Karpas-422 (cell line): ENCODE data around the gene NPL. TPM values are rescaled to one million over a fixed set of nuclear protein-coding genes. Genes with fewer than 3 reads are reported as not detected.

Experiments used
- DNase-seq: peaks from one replicate; pipeline ENCODE4 v3.0.0-alpha.2; 2015
- H2AFZ ChIP-seq: fragments of 200-600 bp; sonication (generic); 2 replicates; pipeline ENCODE4 v1.6.1; 2014; ENCODE audit warnings: antibody characterized with exemption, low read length, mixed read lengths
- H3K27ac ChIP-seq: fragments of 200-600 bp; sonication (generic); 2 replicates; pipeline ENCODE4 v1.5.1; 2014; ENCODE audit warnings: mild to moderate bottlenecking, low read length, moderate library complexity
- H3K27me3 ChIP-seq: fragments of 200-600 bp; sonication (generic); 2 replicates; pipeline ENCODE4 v1.6.1; 2014; ENCODE audit warnings: low read length, mixed read lengths
- H3K36me3 ChIP-seq: fragments of 200-600 bp; sonication (generic); 2 replicates; pipeline ENCODE4 v1.6.1; 2014; ENCODE audit warnings: low read length, mixed read lengths; ENCODE audit not compliant: insufficient read depth
- H3K4me1 ChIP-seq: fragments of 200-600 bp; sonication (generic); 2 replicates; pipeline ENCODE4 v1.6.1; 2014; ENCODE audit warnings: mild to moderate bottlenecking, low read length, mixed read lengths
- H3K4me2 ChIP-seq: fragments of 200-600 bp; sonication (generic); 2 replicates; pipeline ENCODE4 v1.6.1; 2014; ENCODE audit warnings: low read length, low read depth, mild to moderate bottlenecking; ENCODE audit not compliant: poor library complexity, severe bottlenecking
- H3K4me3 ChIP-seq: fragments of 200-600 bp; sonication (generic); 2 replicates; pipeline ENCODE4 v1.5.1; 2014; ENCODE audit warnings: mild to moderate bottlenecking, antibody characterized with exemption, low read length, mixed read lengths
- H3K79me2 ChIP-seq: fragments of 200-600 bp; sonication (generic); 2 replicates; pipeline ENCODE4 v1.6.1; 2014; ENCODE audit warnings: mild to moderate bottlenecking, low read length, mixed read lengths
- H3K9ac ChIP-seq: fragments of 200-600 bp; sonication (generic); 2 replicates; pipeline ENCODE4 v1.6.0; 2014; ENCODE audit warnings: low read length
- H3K9me2 ChIP-seq: fragments of 200-600 bp; sonication (generic), shearing (Covaris generic); replicated peaks from 2 replicates; pipeline ENCODE4 v1.6.0; 2014; ENCODE audit warnings: mild to moderate bottlenecking, low read length, moderate library complexity; ENCODE audit not compliant: insufficient read depth
- H3K9me3 ChIP-seq: fragments of 300-700, 200-600 bp; sonication (generic); 2 replicates; pipeline ENCODE4 v1.6.1; 2014; ENCODE audit warnings: low read length, mixed read lengths
- H4K20me1 ChIP-seq: fragments of 200-600 bp; sonication (generic); 2 replicates; pipeline ENCODE4 v1.6.1; 2014; ENCODE audit warnings: mild to moderate bottlenecking, antibody characterized with exemption, low read length, low read depth; ENCODE audit not compliant: insufficient read depth
- total RNA-seq: library from RNA; depleted of rRNA; stranded (reverse); fragments of >200 nt; shearing (Covaris generic); gene quantifications from 2 replicates; pipeline ENCODE4 v1.2.3, GENCODE V29; 2014; ENCODE audit warnings: low replicate concordance; rRNA removed

The NPL gene
- total RNA-seq, 1 experiment from 2014 or later: 3.2 TPM

- Histone ChIP-seq H2AFZ (no peak overlapping the region), H3K4me2 (no peak overlapping the region), H3K4me1 (no peaks in the 10 kb centered on the region), H3K9me2 (no peaks in the 10 kb centered on the region), H3K79me2 (peaks cover 15% of the 10 kb centered on the region; the same call in 1 of the 2 replicates), H3K27me3 (no peaks in the 10 kb centered on the region), H3K27ac (no peak overlapping the region), H3K9me3 (no peaks in the 10 kb centered on the region), H4K20me1 (0 out of 2 replicates have a peak, but pooled peaks cover 5% of the 10 kb centered on the region), H3K9ac (no peak overlapping the region), H3K36me3 (peaks cover 95% of the 10 kb centered on the region), H3K4me3 (no peak overlapping the region)
- no peak for DNase-seq
Observed at GRCh38 chr1:182872881-182873280, 83.3 kb downstream of the NPL start.

GRCh38 chr1:182875889-182876288, 86.3 kb downstream of the NPL start:
- no peak overlapping the region for H3K4me2 ChIP-seq
- no peaks in the 10 kb centered on the region for H3K4me1 ChIP-seq
- peaks cover 97% of the 10 kb centered on the region for H3K36me3 ChIP-seq
- peaks cover 10% of the 10 kb centered on the region; the same call in 1 of the 2 replicates for H3K79me2 ChIP-seq
- no peak overlapping the region for H2AFZ ChIP-seq
- no peaks in the 10 kb centered on the region for H3K9me2 ChIP-seq
- no peaks in the 10 kb centered on the region for H3K9me3 ChIP-seq
- no peak overlapping the region for H3K27ac ChIP-seq
- H3K27me3 ChIP-seq: no peaks in the 10 kb centered on the region
- no peak overlapping the region for H3K4me3 ChIP-seq
- peaks cover 6% of the 10 kb centered on the region; the same call in 1 of the 2 replicates for H4K20me1 ChIP-seq
- no peak for DNase-seq
- H3K9ac ChIP-seq: no peak overlapping the region

DNA sequence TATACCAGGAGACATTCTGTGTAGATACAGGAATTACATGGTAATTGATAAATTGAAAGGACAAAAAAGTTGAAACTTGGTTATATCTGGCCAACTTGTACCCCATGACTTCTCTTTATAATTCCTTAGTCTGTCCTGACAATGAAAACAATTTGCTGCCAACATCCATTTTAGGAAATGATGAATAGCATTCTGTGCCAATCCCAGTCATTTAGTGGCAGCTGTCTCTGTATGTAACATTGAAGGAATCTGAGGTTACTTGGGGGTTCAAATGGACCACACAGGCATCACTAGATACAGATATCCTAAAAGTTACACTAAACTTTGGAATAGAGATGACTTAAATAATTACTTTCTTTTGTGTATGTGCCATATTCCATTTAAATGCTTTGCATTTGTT, 87.8 kb downstream of the NPL start:
- no peak for DNase-seq
- no peak overlapping the region for H3K4me3 ChIP-seq
- no peak overlapping the region for H3K9ac ChIP-seq
- no peaks in the 10 kb centered on the region for H3K27me3 ChIP-seq
- H3K4me1 ChIP-seq: no peaks in the 10 kb centered on the region
- no peak overlapping the region for H3K4me2 ChIP-seq
- no peaks in the 10 kb centered on the region for H3K9me3 ChIP-seq
- no peaks in the 10 kb centered on the region for H3K9me2 ChIP-seq
- H3K79me2 ChIP-seq: peaks cover 5% of the 10 kb centered on the region; the same call in 1 of the 2 replicates
- H4K20me1 ChIP-seq: peaks cover 6% of the 10 kb centered on the region; the same call in 1 of the 2 replicates
- peaks cover 98% of the 10 kb centered on the region for H3K36me3 ChIP-seq
- H2AFZ ChIP-seq: no peak overlapping the region
- H3K27ac ChIP-seq: no peak overlapping the region

DNA sequence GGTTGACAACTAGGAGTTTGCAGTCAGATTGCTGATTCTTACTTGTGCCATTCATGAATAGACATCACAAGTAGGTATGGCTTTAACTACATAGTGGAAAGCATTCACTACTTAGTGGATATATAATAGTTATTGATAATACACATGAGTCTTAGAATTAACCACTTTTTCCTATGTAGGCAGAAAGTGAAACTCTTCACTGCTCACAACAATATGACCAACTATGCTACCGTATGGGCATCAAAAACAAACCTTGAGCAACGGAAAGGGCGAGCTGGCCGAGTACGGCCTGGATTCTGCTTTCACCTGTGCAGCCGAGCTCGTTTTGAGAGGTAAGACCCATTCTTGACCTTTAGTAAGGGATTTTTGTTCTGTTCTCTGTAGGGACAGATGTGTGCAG, 88.3 kb downstream of the NPL start:
- Histone ChIP-seq H3K9ac (no peak overlapping the region), H3K27ac (no peak overlapping the region), H3K27me3 (no peaks in the 10 kb centered on the region), H3K4me3 (no peak overlapping the region), H3K4me1 (no peaks in the 10 kb centered on the region), H3K9me3 (no peaks in the 10 kb centered on the region), H3K36me3 (peaks cover 96% of the 10 kb centered on the region), H3K4me2 (no peak overlapping the region), H3K79me2 (peaks cover 5% of the 10 kb centered on the region; the same call in 1 of the 2 replicates), H4K20me1 (peaks cover 6% of the 10 kb centered on the region; the same call in 1 of the 2 replicates), H2AFZ (no peak overlapping the region), H3K9me2 (no peaks in the 10 kb centered on the region)
- no peak for DNase-seq

Other genes starting within 250 kb of the NPL start
- 11.8 and 17.3 TPM in 2 replicates for gene RNASEL, start 200.5 kb upstream of the NPL start, total RNA-seq
- gene RGS16, start 185.4 kb upstream of the NPL start, total RNA-seq: 19.0 and 27.7 TPM in 2 replicates
- gene RGS8, start 105.2 kb upstream of the NPL start, total RNA-seq: 20.5 and 25.5 TPM in 2 replicates
- gene DHX9, start 49.6 kb downstream of the NPL start, total RNA-seq: 94.6 and 133 TPM in 2 replicates
- gene SHCBP1L, start 163.4 kb downstream of the NPL start, total RNA-seq: not detected in 2 replicates
- 8.4 and 10.8 TPM in 2 replicates for gene LAMC1, start 233.6 kb downstream of the NPL start, total RNA-seq